GM13977 (cell line): ENCODE measurements around the gene MECP2.

Experiments used
- DNase-seq: peaks from one replicate; pipeline ENCODE4 v3.0.0; 2012; ENCODE audit warnings: low spot score
- CTCF ChIP-seq: IDR thresholded peaks from 2 replicates; pipeline ENCODE4 v1.5.1; 2012; ENCODE audit warnings: mild to moderate bottlenecking, control low read depth; ENCODE audit not compliant: insufficient read depth; ENCODE audit errors: extremely low read depth, missing control alignments
- in situ Hi-C: fragments of 300-500 bp; cut with MboI; formaldehyde crosslinking; loops from one replicate; pipeline ENCODE4 v1.12.0; 2022; ENCODE audit warnings: low sequenced_read_pairs, low pct_unique_long_range_greater_than_20kb, mixed read lengths, inconsistent platforms; ENCODE audit not compliant: unreplicated experiment

Gene MECP2

DNA sequence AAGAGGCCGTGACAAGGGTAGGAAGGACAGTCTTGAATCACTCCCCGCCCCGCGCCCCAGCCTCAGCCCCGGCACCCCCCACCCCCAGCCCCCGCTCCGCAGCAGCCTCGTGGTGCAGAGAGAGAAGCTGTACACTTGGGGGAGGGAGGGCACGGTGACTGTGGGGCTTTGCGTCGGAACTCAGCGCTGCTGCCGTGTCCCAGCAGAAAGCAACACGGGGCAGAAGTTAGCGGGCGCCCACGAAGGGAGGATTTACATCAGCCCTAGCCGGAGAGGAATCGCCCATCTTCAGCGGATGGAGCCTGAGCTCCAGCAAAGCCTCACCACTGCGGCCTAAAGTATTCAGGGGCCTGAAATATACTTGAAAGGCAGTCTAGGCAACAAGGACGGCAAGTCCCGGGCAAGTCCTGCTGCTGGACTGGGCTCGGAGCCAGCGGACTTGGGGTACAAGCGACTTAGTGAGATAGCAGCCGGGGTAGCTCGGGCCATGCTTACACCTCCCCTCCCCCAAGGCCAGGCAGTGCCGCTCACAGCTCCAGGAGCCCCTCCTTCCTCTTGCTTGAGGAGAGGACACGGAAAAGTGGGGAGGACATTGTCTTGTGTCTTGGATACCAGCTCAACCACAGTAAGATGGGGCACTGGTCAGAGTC, 28.0 kb upstream of the MECP2 start:
- TF ChIP-seq CTCF, result no peak
- in situ Hi-C loops, result no loop called here
- no peak for DNase-seq

DNA sequence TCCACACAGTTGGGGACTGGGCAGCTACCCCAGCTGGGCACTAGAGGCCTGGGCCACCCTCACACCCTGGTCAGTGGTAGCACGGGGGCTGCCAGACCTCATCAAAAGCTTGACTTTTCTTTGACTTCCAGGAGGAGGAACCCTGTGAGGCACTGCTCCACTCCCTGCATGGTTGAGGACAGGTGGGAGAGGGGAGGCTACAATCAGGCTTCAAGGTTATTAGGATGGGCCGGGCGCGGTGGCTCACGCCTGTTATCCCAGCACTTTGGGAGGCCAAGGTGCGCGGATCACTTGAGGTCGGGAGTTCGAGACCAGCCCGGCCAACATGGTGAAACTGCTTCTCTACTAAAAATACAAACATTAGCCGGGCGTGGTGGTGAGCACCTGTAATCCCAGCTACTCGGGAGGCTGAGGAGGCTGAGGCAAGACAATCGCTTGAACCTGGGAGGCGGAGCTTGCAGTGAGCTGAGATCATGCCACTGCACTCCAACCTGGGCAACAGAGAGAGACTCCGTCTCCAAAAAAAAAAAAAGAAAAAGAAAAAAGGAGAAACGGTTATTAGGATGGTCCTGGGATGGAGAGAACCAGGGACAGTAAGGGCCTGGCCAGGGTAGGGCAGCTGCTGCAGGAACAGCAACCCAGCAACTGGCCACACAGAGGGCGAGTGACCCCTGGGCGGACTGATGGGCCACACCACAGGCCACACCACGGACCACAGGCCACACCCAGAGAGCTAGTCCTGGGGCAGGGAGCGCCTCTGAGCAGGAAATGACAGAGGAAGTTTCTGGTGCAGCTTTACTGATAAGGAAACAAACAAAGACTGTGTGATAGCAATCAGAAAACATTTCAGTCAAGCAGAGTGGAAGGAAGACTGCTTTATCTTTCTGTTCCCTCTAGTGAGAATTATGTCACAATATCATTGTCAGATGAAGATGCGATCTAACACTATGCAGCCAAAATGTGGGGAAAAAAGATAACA, 26.0 kb upstream of the MECP2 start:
- no peak for TF ChIP-seq CTCF
- in situ Hi-C loops, result no loop called here
- DNase-seq, result no peak

GRCh38 chrX:154121961-154122360, 24.4 kb upstream of the MECP2 start:
- no peak for TF ChIP-seq CTCF
- in situ Hi-C loops, result no loop called here
- no peak for DNase-seq

DNA sequence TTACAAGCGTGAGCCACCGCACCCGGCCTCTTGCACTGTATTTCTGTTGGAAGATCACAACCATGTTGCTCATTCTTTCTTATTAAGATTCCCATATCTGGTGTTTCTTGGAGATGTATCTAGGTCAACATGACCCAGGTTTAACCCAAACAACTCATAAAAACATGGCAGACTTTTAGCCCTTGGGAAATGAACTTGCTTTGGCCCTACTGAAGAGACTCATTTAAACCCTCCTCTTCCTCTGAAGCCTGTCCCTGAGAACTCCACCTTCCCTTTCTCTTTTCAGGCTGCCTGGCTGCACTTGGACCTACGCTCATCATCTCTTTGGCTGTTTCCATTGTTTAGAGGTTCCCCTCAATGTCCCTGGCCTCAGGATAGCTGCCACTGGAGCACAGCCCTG, 23.7 kb upstream of the MECP2 start:
- in situ Hi-C loops, result no loop called here
- no peak for TF ChIP-seq CTCF
- DNase-seq, result no peak

- DNase-seq, result no peak
- in situ Hi-C loops, result no loop called here
- TF ChIP-seq CTCF, result no peak
These were observed 23.1 kb upstream of the MECP2 start for GRCh38 chrX:154120567-154120966.

GRCh38 chrX:154117566-154117965, 20.0 kb upstream of the MECP2 start:
- no peak for DNase-seq
- in situ Hi-C loops, result no loop called here
- no peak for TF ChIP-seq CTCF
